Subcutaneous adipose tissue (tissue), 4 donors: Measurements from ENCODE around the gene PHF1. TPM values are rescaled to one million over a fixed set of nuclear protein-coding genes. Genes with fewer than 3 reads are reported as not detected.

Source experiments
- total RNA-seq, 4 donors: library from RNA; depleted of rRNA; stranded (reverse); fragments of >200 nt; gene quantifications; one replicate each; pipeline ENCODE4 v1.1.0, GENCODE V29; 2016
- TF ChIP-seq, protein P1 (sequence below): fragments of 450-650 bp; IDR thresholded peaks from one replicate; pipeline ENCODE4 v1.5.1; 2016; ENCODE audit warnings: low read depth, mild to moderate bottlenecking, control low read depth, antibody characterized with exemption, moderate library complexity

PHF1 gene
- total RNA-seq, 4 donors from 2014 or later, result 21.4 to 84.0 (median 48.3) TPM

DNA sequence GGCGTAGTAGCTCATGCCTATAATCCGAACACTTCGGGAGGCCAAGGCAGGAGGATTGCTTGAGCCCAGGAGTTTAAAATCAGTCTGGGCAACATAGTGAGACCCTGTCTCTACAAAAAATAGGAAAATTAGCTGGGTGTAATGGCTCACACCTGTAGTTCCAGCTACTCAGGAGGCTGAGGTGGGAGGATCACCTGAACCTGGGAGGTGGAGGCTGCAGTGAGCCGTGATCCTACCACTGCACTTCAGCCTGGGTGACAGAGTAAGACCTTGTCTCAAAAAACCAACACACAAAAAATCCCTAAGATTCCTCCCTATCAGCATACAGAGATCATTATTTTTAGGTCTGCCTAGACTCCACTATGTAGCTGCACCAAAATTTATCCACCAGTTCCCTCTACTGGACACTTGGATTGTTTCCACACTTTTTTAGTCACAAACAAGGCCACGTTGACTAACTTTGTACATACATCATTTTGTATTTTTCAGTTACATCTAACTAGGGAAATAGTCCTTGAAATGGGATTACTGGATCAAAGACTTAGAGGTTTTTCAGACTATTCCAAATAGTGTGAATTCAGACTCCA, 3.6 kb upstream of the PHF1 start:
- TF ChIP-seq, protein P1, sequence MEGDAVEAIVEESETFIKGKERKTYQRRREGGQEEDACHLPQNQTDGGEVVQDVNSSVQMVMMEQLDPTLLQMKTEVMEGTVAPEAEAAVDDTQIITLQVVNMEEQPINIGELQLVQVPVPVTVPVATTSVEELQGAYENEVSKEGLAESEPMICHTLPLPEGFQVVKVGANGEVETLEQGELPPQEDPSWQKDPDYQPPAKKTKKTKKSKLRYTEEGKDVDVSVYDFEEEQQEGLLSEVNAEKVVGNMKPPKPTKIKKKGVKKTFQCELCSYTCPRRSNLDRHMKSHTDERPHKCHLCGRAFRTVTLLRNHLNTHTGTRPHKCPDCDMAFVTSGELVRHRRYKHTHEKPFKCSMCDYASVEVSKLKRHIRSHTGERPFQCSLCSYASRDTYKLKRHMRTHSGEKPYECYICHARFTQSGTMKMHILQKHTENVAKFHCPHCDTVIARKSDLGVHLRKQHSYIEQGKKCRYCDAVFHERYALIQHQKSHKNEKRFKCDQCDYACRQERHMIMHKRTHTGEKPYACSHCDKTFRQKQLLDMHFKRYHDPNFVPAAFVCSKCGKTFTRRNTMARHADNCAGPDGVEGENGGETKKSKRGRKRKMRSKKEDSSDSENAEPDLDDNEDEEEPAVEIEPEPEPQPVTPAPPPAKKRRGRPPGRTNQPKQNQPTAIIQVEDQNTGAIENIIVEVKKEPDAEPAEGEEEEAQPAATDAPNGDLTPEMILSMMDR, result no peak

DNA sequence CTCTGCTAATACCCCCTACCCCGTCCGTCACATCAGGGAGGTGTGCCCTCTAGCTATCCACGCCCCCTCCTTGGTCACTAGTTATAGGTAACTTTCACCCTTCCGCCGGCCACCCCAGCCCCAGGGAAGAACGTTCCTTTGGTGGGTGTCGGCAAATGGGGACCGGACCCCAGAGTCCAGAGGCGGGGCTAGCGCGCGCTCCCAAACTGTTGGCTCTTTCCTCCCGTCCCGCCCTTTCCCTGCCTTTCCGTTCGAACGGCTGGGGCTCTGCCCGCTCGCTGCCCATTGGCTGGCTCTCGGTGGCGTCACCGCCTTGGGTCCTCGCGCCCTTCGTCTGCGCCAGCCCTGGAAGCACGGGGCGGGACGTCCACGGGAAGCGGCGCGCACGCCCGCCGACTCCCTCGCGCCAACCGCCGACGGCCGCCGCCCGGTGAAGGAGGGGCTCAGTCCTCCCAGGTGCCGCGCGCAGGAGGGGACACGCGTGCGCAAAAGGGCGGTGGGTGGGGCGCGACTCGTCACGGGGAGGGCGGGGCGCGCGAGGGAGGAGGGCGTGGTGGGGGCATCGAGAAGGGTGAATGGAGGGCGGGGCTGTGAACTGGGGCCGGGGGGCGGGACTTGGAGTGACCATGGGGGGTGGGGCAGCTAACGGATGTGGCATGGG, 634 bp upstream of the PHF1 start:
- TF ChIP-seq, protein P1, result no peak

GRCh38 chr6:33411632-33412005, 805 bp downstream of the PHF1 start:
- TF ChIP-seq, protein P1, result no peak

GRCh38 chr6:33412140-33413009, 1.6 kb downstream of the PHF1 start:
- TF ChIP-seq, protein P1, result no peak

DNA sequence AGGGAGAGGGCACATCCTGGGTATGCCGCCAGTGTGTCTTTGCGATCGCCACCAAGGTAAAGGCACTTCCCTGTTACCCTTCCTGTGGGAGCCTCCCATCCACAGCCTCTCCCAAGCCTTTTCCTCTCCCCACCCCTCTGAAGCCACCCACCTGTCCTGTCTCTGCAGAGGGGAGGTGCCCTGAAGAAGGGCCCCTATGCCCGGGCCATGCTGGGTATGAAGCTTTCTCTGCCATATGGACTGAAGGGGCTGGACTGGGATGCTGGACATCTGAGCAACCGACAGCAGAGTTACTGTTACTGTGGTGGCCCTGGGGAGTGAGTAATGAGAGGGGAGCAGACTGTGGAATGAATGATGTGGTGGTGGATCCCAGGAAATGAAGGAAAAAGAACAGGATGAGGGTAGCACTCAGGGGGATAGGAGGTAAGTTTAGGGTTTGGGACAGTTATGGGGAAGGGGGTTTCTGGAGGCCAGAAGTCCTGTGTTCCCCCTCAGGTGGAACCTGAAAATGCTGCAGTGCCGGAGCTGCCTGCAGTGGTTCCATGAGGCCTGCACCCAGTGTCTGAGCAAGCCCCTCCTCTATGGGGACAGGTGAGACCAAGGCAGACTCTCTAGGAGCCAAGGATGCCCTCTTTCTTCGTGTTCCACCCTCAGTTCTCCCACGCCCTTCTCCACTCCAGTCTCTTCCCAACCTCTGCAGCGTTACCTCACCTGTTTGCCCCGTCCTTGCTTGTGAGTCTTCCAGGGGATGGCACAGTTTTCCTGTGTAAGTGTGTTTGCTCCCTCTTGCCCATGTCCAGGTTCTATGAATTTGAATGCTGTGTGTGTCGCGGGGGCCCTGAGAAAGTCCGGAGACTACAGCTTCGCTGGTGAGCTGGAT, 2.7 kb downstream of the PHF1 start:
- TF ChIP-seq, protein P1, result no peak

DNA sequence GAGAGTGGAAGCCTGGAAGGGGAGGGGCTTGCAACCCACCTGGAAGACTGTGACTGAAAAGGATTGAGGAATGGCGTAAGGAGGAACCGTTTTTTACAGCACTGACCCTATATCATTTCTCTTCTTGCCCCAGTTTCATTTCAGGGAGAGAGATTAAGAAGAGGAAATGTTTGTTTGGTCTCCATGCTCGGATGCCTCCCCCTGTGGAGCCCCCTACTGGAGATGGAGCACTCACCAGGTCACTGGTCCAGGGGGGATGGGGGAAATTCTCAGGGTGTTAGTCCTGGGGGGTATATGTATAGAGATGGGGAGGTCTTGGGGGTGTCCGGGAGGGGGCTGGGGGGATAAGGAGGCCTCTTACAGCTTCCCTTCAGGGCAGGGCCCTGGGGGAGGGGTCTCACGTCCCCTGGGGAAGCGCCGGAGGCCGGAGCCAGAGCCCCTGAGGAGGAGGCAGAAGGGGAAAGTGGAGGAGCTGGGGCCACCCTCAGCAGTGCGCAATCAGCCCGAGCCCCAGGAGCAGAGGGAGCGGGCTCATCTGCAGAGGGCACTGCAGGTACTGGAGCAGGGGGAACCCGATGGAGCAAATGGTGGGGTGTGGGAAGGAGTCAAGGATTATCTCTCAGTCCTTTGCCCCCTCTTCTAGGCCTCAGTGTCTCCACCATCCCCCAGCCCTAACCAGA, 3.9 kb downstream of the PHF1 start:
- TF ChIP-seq, protein P1, result no peak
